ENCODE results near the gene TBCK. TPM values are rescaled to one million over a fixed set of nuclear protein-coding genes. Genes with fewer than 3 reads are reported as not detected.
A peak's percentile ranks its signal among the peaks of the same experiment; 100 is the strongest.

Gene TBCK
- total and polyA plus RNA-seq, 2 of the 13 experiments (the other 11 are each of a cell fraction or from before 2014, with no cell fraction given): 51.0 to 62.4 TPM

GRCh38 chr4:106315968-106316772 lies at the start of gene TBCK, which contains the start of gene AIMP1 (continued):
- peak; percentile 10 for TF ChIP-seq SKI (IDR thresholded peaks at IDR 0.05; ENCODE audit: partially characterized antibody)
- TF ChIP-seq ATF2 (CRISPR knock-in tag; IDR thresholded peaks at IDR 0.05): 0 out of 2 replicates have a peak, but pooled peaks have one; percentile 5
- TF ChIP-seq PRPF4 (IDR thresholded peaks at IDR 0.05; ENCODE audit: low read depth, low read length, poor library complexity, severe bottlenecking): no peak
- no peak; the same call in 1 of the 2 replicates for TF ChIP-seq POGK (CRISPR knock-in tag; conservative IDR thresholded peaks at IDR 0.05)
- no peak for TF ChIP-seq ZNF777 (CRISPR knock-in tag; IDR thresholded peaks at IDR 0.05)
- TF ChIP-seq TAF1 (CRISPR knock-in tag; IDR thresholded peaks at IDR 0.05): peak; percentile 80
- no peak for TF ChIP-seq ZBTB33 (CRISPR knock-in tag; IDR thresholded peaks at IDR 0.05)
- no peak for TF ChIP-seq ZNF674 (CRISPR knock-in tag; IDR thresholded peaks at IDR 0.05; ENCODE audit: low read depth)
- no peak for TF ChIP-seq RNF219 (CRISPR knock-in tag; IDR thresholded peaks at IDR 0.05)
- no peak for TF ChIP-seq RORA (CRISPR knock-in tag; IDR thresholded peaks at IDR 0.05)
- peak; percentile 78; the same call in 1 of the 2 replicates for TF ChIP-seq SIN3A (IDR thresholded peaks at IDR 0.05; ENCODE audit: borderline replicate concordance, low read depth, low read length)
- no peak for TF ChIP-seq THYN1 (CRISPR knock-in tag; IDR thresholded peaks at IDR 0.05; ENCODE audit: borderline replicate concordance, low read depth)
- TF ChIP-seq CSRNP1 (CRISPR knock-in tag; IDR thresholded peaks at IDR 0.05): 0 out of 2 replicates have a peak, but pooled peaks have one; percentile 12
- TF ChIP-seq ZMAT5 (CRISPR knock-in tag; IDR thresholded peaks at IDR 0.05; ENCODE audit: borderline replicate concordance, low read depth): no peak
- TF ChIP-seq SIX4 (CRISPR knock-in tag; IDR thresholded peaks at IDR 0.05): no peak
- TF ChIP-seq PREB (CRISPR knock-in tag; IDR thresholded peaks at IDR 0.05): no peak
- no peak for TF ChIP-seq NFIB (CRISPR knock-in tag; IDR thresholded peaks at IDR 0.05; ENCODE audit: borderline replicate concordance)
